ENCODE measurements around the gene NAPB. TPM values are rescaled to one million over a fixed set of nuclear protein-coding genes. Genes with fewer than 3 reads are reported as not detected.

NAPB gene
- total RNA-seq, 1 donor from 2014 or later: 7.5 TPM

GRCh38 chr20:23438661-23439060 is 17.4 kb upstream of the NAPB start:
- no peak for DNase-seq (ENCODE audit: extremely low read depth, low read depth, low spot score)

- DNase-seq (ENCODE audit: extremely low read depth, low read depth, low spot score): no peak
Observed at GRCh38 chr20:23437126-23437899, 16.0 kb upstream of the NAPB start.

DNA sequence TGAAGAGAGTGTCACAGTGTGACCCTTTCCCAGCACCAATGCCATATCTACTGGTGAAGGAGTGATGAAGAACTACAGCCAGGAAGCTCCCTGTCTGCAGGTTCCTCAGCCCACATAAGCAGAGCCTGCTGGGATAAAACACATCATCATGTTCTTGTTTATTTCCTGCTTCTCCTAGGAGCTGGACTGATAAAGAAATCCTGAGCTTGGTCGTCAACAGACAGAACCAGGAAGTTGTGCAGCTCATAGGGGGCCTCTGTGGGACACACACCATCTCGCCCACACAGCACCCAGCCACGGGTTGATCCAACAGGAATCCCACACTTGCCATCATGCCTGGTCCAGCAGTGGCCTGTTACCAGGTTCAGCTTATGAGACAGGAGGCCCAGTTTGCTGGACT is 15.4 kb upstream of the NAPB start:
- DNase-seq (ENCODE audit: extremely low read depth, low read depth, low spot score): no peak

DNA sequence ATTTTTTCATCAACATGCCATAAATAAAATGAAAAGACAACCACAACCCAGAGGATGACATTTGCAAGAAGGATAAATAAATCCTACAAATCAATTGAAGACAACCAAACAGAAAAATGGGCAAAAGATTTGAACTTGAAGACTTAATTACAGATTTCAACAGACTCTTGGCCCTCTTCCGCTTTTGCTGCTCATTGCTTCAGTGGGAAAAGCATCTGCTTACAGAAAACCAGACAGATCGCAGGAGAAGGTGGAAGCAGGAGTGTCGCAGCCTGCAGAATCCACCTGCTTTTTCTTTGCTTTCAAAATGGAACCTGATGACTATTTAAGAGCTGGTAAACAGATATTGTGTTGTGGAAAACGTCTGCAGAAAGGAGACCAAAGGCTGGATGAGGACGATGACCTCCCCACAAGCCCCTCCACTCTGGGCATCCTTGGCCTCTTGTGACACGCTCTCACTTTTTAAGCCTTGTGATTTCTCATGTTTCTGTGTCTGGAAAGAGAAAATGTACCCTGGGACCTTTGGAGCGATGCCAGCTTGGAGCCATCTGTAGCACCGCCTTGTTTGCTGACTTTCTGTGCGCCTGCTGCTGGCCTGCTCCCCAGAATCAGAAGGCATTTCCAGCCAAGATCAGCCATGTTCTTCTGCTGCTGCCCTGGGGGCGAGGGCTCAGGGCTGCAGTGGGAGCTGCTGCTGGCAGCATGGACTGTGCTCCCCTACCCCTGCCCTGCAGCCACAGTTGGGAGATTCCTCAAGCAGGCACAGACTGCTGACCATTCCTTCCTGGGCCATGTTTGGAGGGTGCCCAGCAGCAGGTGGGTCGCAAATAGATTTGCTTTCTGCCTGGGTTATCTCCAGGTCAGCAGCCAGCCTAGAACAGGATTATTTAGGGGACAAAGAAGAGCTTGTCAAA is 14.6 kb upstream of the NAPB start:
- no peak for DNase-seq (ENCODE audit: extremely low read depth, low read depth, low spot score)

DNA sequence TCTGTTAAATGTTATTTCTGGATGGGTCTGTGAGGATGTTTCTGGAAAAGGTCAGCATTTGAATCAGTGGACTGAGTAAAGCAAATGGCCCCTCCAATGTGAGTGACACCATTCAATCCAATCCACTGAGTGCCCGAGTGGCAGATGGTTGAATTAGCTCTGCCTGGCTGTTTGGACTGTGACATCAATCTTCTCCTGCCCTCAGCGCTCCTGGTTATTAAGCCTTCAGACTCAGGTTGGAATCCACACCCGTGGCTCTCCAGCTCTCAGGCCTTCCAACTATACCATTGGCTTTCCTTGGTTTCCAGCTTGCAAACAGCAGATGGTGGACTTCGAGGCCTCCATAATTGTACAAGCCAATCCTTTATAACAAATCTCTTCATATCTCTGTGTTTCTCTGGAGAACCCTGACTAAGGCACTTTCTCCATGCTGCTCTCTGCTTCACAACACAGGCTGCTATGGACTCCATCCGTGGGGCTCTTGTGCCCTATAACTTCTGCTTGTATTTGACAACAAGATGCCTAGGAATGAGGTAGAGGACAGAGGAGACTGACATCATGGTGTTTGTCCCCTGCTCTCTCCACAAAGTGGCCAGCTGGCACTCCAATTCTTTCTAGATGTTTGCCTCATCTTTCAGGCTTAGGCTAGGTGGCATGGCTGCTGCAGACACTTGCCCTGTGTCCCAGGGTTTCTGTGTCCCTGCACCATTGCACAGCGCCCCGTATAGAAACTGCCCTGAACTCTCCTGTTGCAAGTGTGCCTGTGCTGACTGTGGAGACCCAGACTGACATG is 13.4 kb upstream of the NAPB start:
- DNase-seq (ENCODE audit: extremely low read depth, low read depth, low spot score): no peak

- no peak for DNase-seq (ENCODE audit: extremely low read depth, low read depth, low spot score)
Observed at GRCh38 chr20:23433628-23434027, 12.3 kb upstream of the NAPB start.

DNA sequence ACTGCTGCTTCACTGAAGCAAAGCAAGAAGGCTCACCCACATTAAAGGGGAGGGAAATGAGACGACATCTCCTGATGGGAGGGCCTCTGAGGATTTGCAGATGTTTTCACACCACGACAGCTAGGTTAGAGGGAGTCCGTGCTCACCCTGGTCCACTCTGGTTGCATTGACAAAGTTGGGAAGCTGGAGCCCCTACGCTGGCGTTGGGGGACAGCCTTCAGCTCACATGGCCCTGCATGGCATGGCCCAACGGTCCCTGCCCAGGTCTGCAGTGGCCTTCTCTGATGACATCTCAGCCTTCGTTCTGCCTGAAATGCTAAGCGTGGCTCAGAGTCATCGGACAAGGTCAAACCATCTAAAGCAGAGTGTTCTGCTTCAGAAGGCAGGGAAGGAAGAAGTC is 3.8 kb upstream of the NAPB start:
- no peak for DNase-seq (ENCODE audit: extremely low read depth, low read depth, low spot score)

- no peak for DNase-seq (ENCODE audit: extremely low read depth, low read depth, low spot score)
Observed at GRCh38 chr20:23419995-23420901, 1.0 kb downstream of the NAPB start.

GRCh38 chr20:23419657-23419994 is 1.7 kb downstream of the NAPB start:
- DNase-seq (ENCODE audit: extremely low read depth, low read depth, low spot score): no peak

DNA sequence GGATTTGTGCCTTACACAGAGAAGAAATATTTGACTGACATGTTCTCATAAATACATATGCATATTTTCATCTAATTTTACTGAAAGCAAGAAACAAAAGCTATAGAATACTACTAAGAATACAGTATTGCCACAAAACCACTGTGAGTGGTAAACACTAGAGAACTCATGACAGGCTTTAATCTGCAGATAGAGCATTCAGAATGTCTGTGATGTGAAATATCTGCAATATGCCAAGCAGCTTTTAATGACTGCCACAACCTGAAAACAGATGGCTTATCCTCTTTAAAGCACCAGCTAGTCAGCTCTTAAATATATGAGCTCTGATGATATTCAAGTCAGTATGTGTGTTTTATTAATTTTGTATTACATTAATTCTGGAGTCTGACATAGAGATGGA is 3.4 kb downstream of the NAPB start:
- DNase-seq (ENCODE audit: extremely low read depth, low read depth, low spot score): no peak

DNA sequence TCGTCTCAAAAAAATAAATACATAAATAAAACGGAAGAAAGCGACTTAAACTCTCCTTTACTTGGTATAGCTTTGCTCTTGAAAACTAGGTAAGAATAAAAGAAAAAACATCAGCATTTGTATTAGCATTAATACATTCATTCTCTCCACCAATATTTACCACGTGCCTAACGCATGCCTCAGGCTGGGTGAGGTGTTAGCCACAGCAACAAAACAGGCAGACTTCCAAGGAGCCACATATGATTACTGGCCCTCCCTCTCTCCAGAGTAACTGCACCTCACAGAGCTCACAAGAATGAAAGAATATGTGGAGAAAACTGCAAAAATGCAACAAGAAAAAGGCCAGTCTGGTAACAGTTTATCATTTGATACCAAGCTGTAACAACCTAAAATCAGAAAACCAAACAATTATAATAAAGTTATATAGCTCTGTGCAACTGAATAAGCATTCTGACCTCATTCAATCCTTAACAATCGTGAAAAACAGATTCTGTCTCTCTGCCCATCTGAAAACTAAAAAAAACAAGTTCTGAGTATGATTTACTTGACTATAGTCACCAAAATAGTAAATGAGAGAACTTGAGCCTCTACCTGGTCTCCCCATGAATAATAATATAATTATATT is 5.2 kb downstream of the NAPB start:
- DNase-seq (ENCODE audit: extremely low read depth, low read depth, low spot score): no peak

GRCh38 chr20:23415555-23415954 is 5.7 kb downstream of the NAPB start:
- DNase-seq (ENCODE audit: extremely low read depth, low read depth, low spot score): no peak

- DNase-seq (ENCODE audit: extremely low read depth, low read depth, low spot score): no peak
Observed at GRCh38 chr20:23414526-23415188, 6.6 kb downstream of the NAPB start.

GRCh38 chr20:23413862-23414422 is 7.3 kb downstream of the NAPB start:
- no peak for DNase-seq (ENCODE audit: extremely low read depth, low read depth, low spot score)

- DNase-seq (ENCODE audit: extremely low read depth, low read depth, low spot score): no peak
Observed at GRCh38 chr20:23412026-23412425, 9.3 kb downstream of the NAPB start.

- no peak for DNase-seq (ENCODE audit: extremely low read depth, low read depth, low spot score)
Observed at GRCh38 chr20:23410916-23411695, 10.2 kb downstream of the NAPB start.

- DNase-seq (ENCODE audit: extremely low read depth, low read depth, low spot score): no peak
Observed at GRCh38 chr20:23409800-23410199, 11.5 kb downstream of the NAPB start.

DNA sequence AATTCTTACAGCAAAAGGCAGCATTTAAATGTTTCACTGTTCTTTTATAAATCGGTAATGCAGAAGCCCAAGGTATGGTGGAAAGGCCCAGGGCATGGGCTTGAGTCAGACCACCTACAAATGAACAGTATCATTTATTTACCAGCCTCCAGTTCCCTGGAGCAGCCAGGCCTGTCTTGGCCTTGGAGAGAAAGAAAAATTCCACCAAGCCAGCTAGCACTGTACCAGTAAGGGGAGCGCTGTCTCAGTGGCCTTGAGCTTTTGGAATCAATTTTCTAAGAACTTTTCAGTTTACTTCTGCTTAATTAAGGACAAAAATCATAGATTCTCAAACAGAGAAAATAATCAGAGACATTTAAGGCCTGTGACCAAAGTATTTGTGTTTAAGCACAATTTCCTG is 12.3 kb downstream of the NAPB start:
- DNase-seq (ENCODE audit: extremely low read depth, low read depth, low spot score): no peak
